Ascending aorta (tissue), 2 donors: ENCODE results near the gene LRRC27. TPM values are rescaled to one million over a fixed set of nuclear protein-coding genes. Genes with fewer than 3 reads are reported as not detected.

Experiments
- DNase-seq, 2 donors: peaks; one replicate each; pipeline ENCODE4 v3.0.0-alpha.2; 2019; ENCODE audit warnings: low spot score in 2 of 2
- H3K27ac ChIP-seq, 2 donors: fragments of 200-600 bp; sonication (generic); one replicate each; pipeline ENCODE4 v1.5.1; 2016 to 2017; ENCODE audit warnings: mild to moderate bottlenecking in 1 of 2
- H3K27me3 ChIP-seq: fragments of 200-600 bp; sonication (generic); one replicate; pipeline ENCODE4 v1.5.1; 2017
- H3K36me3 ChIP-seq, 2 donors: fragments of 200-600 bp; sonication (generic); one replicate each; pipeline ENCODE4 v1.5.1; 2016
- H3K4me1 ChIP-seq, 2 donors: fragments of 200-600 bp; sonication (generic); one replicate each; pipeline ENCODE4 v1.5.1; 2016 to 2017; ENCODE audit warnings: mild to moderate bottlenecking in 1 of 2
- H3K4me3 ChIP-seq, 2 donors: fragments of 200-600 bp; sonication (generic); one replicate each; pipeline ENCODE4 v1.5.1; 2016 to 2017; ENCODE audit warnings: mild to moderate bottlenecking in 1 of 2
- H3K9me3 ChIP-seq, 2 donors: fragments of 200-600 bp; sonication (generic); one replicate each; pipeline ENCODE4 v1.5.1; 2016
- intact Hi-C: fragments of 100-400 bp; cut with DNase I; formaldehyde crosslinking; loops from one replicate; pipeline ENCODE4 v1.15.1; 2023
- total RNA-seq: library from RNA; depleted of rRNA; stranded (reverse); fragments of >200 nt; gene quantifications from one replicate; pipeline ENCODE4 v1.1.0, GENCODE V29; 2016
- TF ChIP-seq, protein P1 (sequence below), 3 experiments: fragments of 200-600 bp in 2 of 3; fragments of 450-650 bp in 1 of 3; sonication (generic) in 2 of 3; IDR thresholded peaks; one replicate each; pipeline ENCODE4 v1.5.1; 2016 to 2019; ENCODE audit warnings: antibody characterized with exemption in 3 of 3, mild to moderate bottlenecking in 1 of 3, moderate library complexity in 1 of 3

Gene LRRC27
- total RNA-seq, 1 donor from 2014 or later: 2.0 TPM

GRCh38 chr10:132408367-132408781 lies 76.4 kb downstream of the LRRC27 start:
- DNase-seq: no peak
- TF ChIP-seq, protein P1, sequence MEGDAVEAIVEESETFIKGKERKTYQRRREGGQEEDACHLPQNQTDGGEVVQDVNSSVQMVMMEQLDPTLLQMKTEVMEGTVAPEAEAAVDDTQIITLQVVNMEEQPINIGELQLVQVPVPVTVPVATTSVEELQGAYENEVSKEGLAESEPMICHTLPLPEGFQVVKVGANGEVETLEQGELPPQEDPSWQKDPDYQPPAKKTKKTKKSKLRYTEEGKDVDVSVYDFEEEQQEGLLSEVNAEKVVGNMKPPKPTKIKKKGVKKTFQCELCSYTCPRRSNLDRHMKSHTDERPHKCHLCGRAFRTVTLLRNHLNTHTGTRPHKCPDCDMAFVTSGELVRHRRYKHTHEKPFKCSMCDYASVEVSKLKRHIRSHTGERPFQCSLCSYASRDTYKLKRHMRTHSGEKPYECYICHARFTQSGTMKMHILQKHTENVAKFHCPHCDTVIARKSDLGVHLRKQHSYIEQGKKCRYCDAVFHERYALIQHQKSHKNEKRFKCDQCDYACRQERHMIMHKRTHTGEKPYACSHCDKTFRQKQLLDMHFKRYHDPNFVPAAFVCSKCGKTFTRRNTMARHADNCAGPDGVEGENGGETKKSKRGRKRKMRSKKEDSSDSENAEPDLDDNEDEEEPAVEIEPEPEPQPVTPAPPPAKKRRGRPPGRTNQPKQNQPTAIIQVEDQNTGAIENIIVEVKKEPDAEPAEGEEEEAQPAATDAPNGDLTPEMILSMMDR (IDR thresholded peaks at IDR 0.05): no peak

GRCh38 chr10:132408823-132409666 lies 77.1 kb downstream of the LRRC27 start:
- Histone ChIP-seq H3K9me3 (no peaks in the 10 kb centered on the region), H3K36me3 (peaks cover 16 to 24% of the 10 kb centered on the region in 2 donors), H3K27me3 (no peaks in the 10 kb centered on the region), H3K4me1 (peaks cover 0 to 10% of the 10 kb centered on the region in 2 donors), H3K4me3 (no peak overlapping the region), H3K27ac (no peak overlapping the region)
- intact Hi-C loops: no loop called here
- DNase-seq: no peak
- TF ChIP-seq, protein P1 (IDR thresholded peaks at IDR 0.05): no peak

More at GRCh38 chr10:132408367-132408781, 76.4 kb downstream of the LRRC27 start:
- Histone ChIP-seq H3K9me3 (no peaks in the 10 kb centered on the region), H3K27ac (no peak overlapping the region), H3K4me3 (no peak overlapping the region), H3K4me1 (peaks cover 0 to 10% of the 10 kb centered on the region in 2 donors), H3K36me3 (peaks cover 16 to 24% of the 10 kb centered on the region in 2 donors), H3K27me3 (no peaks in the 10 kb centered on the region)
- intact Hi-C loops: no loop called here

- peaks cover 16 to 24% of the 10 kb centered on the region in 2 donors for H3K36me3 ChIP-seq
- no peak overlapping the region for H3K27ac ChIP-seq
- TF ChIP-seq, protein P1 (IDR thresholded peaks at IDR 0.05): no peak
- H3K4me1 ChIP-seq: peaks cover 0 to 10% of the 10 kb centered on the region in 2 donors
- H3K27me3 ChIP-seq: no peaks in the 10 kb centered on the region
- no peaks in the 10 kb centered on the region for H3K9me3 ChIP-seq
- intact Hi-C loops: no loop called here
- no peak for DNase-seq
- H3K4me3 ChIP-seq: no peak overlapping the region
Measured at GRCh38 chr10:132409667-132410028, 77.7 kb downstream of the LRRC27 start.

GRCh38 chr10:132410056-132410778 lies 78.2 kb downstream of the LRRC27 start:
- TF ChIP-seq, protein P1 (IDR thresholded peaks at IDR 0.05): no peak

GRCh38 chr10:132410779-132411532 lies 79.0 kb downstream of the LRRC27 start:
- TF ChIP-seq, protein P1 (IDR thresholded peaks at IDR 0.05): no peak
- DNase-seq: no peak

More at GRCh38 chr10:132410056-132410778, 78.2 kb downstream of the LRRC27 start:
- Histone ChIP-seq H3K36me3 (peaks cover 12 to 18% of the 10 kb centered on the region in 2 donors), H3K4me1 (peaks cover 0 to 10% of the 10 kb centered on the region in 2 donors), H3K27me3 (no peaks in the 10 kb centered on the region), H3K4me3 (no peak overlapping the region), H3K9me3 (no peaks in the 10 kb centered on the region), H3K27ac (no peak overlapping the region)
- intact Hi-C loops: no loop called here
- DNase-seq: no peak

More at GRCh38 chr10:132410779-132411532, 79.0 kb downstream of the LRRC27 start:
- intact Hi-C loops: no loop called here
- no peak overlapping the region for H3K4me3 ChIP-seq
- H3K27ac ChIP-seq: peak overlapping the region; percentile 22 to 53
- H3K36me3 ChIP-seq: peaks cover 4 to 11% of the 10 kb centered on the region in 2 donors
- H3K27me3 ChIP-seq: no peaks in the 10 kb centered on the region
- peaks cover 0 to 10% of the 10 kb centered on the region in 2 donors for H3K4me1 ChIP-seq
- H3K9me3 ChIP-seq: no peaks in the 10 kb centered on the region
